Ovary (tissue), 9 donors: ENCODE measurements around the gene RNF34. TPM values are rescaled to one million over a fixed set of nuclear protein-coding genes. Genes with fewer than 3 reads are reported as not detected.

Source experiments
- DNase-seq, 5 donors: peaks; one replicate each; pipeline ENCODE4 v3.0.0-alpha.2; 2019 to 2020
- H3K27ac ChIP-seq, 2 donors: fragments of 200-600 bp; one replicate each; pipeline versions ENCODE4 v1.5.1 to v1.8.0; 2019 to 2022
- H3K27me3 ChIP-seq: fragments of 200-600 bp; one replicate; pipeline ENCODE4 v1.8.0; 2022
- H3K36me3 ChIP-seq: fragments of 200-600 bp; sonication (generic); one replicate; pipeline ENCODE4 v1.5.1; 2019
- H3K4me1 ChIP-seq: one replicate; pipeline ENCODE4 v1.8.1; 2013; ENCODE audit warnings: mild to moderate bottlenecking, moderate library complexity; ENCODE audit not compliant: insufficient read depth
- H3K4me3 ChIP-seq: fragments of 200-600 bp; sonication (generic); one replicate; pipeline ENCODE4 v1.5.1; 2017
- H3K9me3 ChIP-seq, 2 donors: fragments of 200-600 bp in 1 of 2; sonication (generic) in 1 of 2; one replicate each; pipeline versions ENCODE4 v1.5.1 to v1.8.1; 2013 to 2019; ENCODE audit warnings: mild to moderate bottlenecking in 1 of 2, moderate library complexity in 1 of 2
- CTCF ChIP-seq, 3 donors: fragments of 450-650 bp in 2 of 3; fragments of 200-600 bp in 1 of 3; IDR thresholded peaks; one replicate each; pipeline versions ENCODE4 v1.5.1 to v1.8.0; 2016 to 2022; ENCODE audit warnings: antibody characterized with exemption in 3 of 3, mild to moderate bottlenecking in 1 of 3
- EP300 ChIP-seq: sonication (generic); formaldehyde crosslinking; IDR thresholded peaks from one replicate; pipeline ENCODE4 v1.6.1; 2017; ENCODE audit warnings: antibody characterized with exemption
- POLR2A ChIP-seq: fragments of 450-650 bp; IDR thresholded peaks from one replicate; pipeline ENCODE4 v1.6.1; 2017; ENCODE audit warnings: antibody characterized with exemption, mild to moderate bottlenecking, moderate library complexity
- WGBS, 3 donors: extraction: QIAGEN DNeasy Blood & Tissue Kit in 1 of 3; methylation state at CpG; one replicate each; pipeline versions ENCODE4 v1.1.5 to v1.1.7; 2013 to 2017; 5-methylcytosine and 5-hydroxymethylcytosine counted together
- intact Hi-C, 4 donors: fragments of 100-400 bp; cut with DNase I; formaldehyde crosslinking; loops; one replicate each; pipeline versions ENCODE4 v1.11.0 to v1.15.1; 2022 to 2023
- polyA plus RNA-seq, 2 donors: library from polyadenylated mRNA; stranded (reverse); fragments of 200-250 nt in 1 of 2; fragments of 350-450 nt in 1 of 2; fragmentation: Illumina TruSeq in 1 of 2; extraction: RNeasy Lipid Tissue Mini Kit (QIAGEN cat#74804) in 1 of 2; gene quantifications; one replicate each; pipeline ENCODE4 v1.2.3, GENCODE V29; 2013 to 2014
- total RNA-seq, 7 donors: library from RNA; depleted of rRNA in 2 of 7; stranded (reverse); fragments of >200 nt in 2 of 7; fragmentation: NEBNext Ultra II Directional in 3 of 7; extraction: Animal tissue kit (Norgen Biotek cat#: 25700) in 3 of 7; gene quantifications; one replicate each; pipeline versions ENCODE4 v1.1.0 to v1.2.4, GENCODE V29; 2016 to 2023
- donor health status: DM: no; HTN: no; CAD: no; lungs with moderate emphysema.
- donor health status: DM: no; HTN: no; CAD: no.
- donor health status: Bipolar disorder and iron deficiency.
- donor health status: DM: yes; HTN: yes; CAD: no.
- donor health status: DM: no; HTN: no; CAD: no.
- donor health status: DM: yes; HTN: yes; CAD: no.

RNF34 gene
- total and polyA plus RNA-seq, 9 donors: 17.3 to 39.8 (median 27.5) TPM

GRCh38 chr12:121428883-121429282, 29.0 kb downstream of the RNF34 start:
- H3K36me3 ChIP-seq: no peaks in the 10 kb centered on the region
- no peak overlapping the region for H3K4me3 ChIP-seq
- H3K27me3 ChIP-seq: no peaks in the 10 kb centered on the region
- intact Hi-C loops: no loop called here
- H3K27ac ChIP-seq: no peak overlapping the region
- no peak for DNase-seq
- no peaks in the 10 kb centered on the region for H3K4me1 ChIP-seq
- 87 to 93% (median 90%) methylated on average over 6 of the region's 6 CpGs for WGBS, 3 donors
- TF ChIP-seq POLR2A: no peak
- TF ChIP-seq CTCF (IDR thresholded peaks at IDR 0.05): no peak
- no peak for TF ChIP-seq EP300
- H3K9me3 ChIP-seq: no peaks in the 10 kb centered on the region

- intact Hi-C loops: no loop called here
- H3K27me3 ChIP-seq: no peaks in the 10 kb centered on the region
- TF ChIP-seq POLR2A (no peak), CTCF (IDR thresholded peaks at IDR 0.05) (no peak), EP300 (no peak)
- WGBS, 3 donors: 85 to 92% (median 91%) methylated on average over 6 of the region's 6 CpGs
- no peak for DNase-seq
- H3K36me3 ChIP-seq: no peaks in the 10 kb centered on the region
- no peak overlapping the region for H3K4me3 ChIP-seq
- no peaks in the 10 kb centered on the region for H3K9me3 ChIP-seq
- no peaks in the 10 kb centered on the region for H3K4me1 ChIP-seq
- H3K27ac ChIP-seq: no peak overlapping the region
These were observed 31.0 kb downstream of the RNF34 start for GRCh38 chr12:121430833-121431415.

GRCh38 chr12:121432740-121433480, 33.0 kb downstream of the RNF34 start:
- intact Hi-C loops: no loop called here
- 88 to 89% (median 89%) methylated on average over 11 of the region's 11 CpGs for WGBS, 3 donors
- Histone ChIP-seq H3K27ac (no peak overlapping the region), H3K36me3 (no peaks in the 10 kb centered on the region), H3K4me1 (no peaks in the 10 kb centered on the region), H3K27me3 (no peaks in the 10 kb centered on the region), H3K4me3 (no peak overlapping the region), H3K9me3 (no peaks in the 10 kb centered on the region)
- no peak for DNase-seq
- TF ChIP-seq CTCF (IDR thresholded peaks at IDR 0.05) (no peak), POLR2A (no peak), EP300 (no peak)

GRCh38 chr12:121436706-121437105, 36.8 kb downstream of the RNF34 start:
- 93 to 97% (median 96%) methylated on average over 2 of the region's 2 CpGs for WGBS, 3 donors
- no peaks in the 10 kb centered on the region for H3K27me3 ChIP-seq
- no peak for DNase-seq
- no peak overlapping the region for H3K4me3 ChIP-seq
- no peak overlapping the region for H3K27ac ChIP-seq
- intact Hi-C loops: no loop called here
- H3K4me1 ChIP-seq: no peaks in the 10 kb centered on the region
- H3K36me3 ChIP-seq: no peaks in the 10 kb centered on the region
- H3K9me3 ChIP-seq: no peaks in the 10 kb centered on the region
- no peak for TF ChIP-seq CTCF (IDR thresholded peaks at IDR 0.05)
- no peak for TF ChIP-seq EP300
- no peak for TF ChIP-seq POLR2A
